HG03097 (cell line): ENCODE measurements around the gene SIN3A.
"Not testable (repeated sequence)": the region's sequence is repeated elsewhere in the genome, so short reads cannot be mapped to it uniquely, and the experiment has no call there.

Experiments used
- ATAC-seq: cut with Tn5 transposase; IDR thresholded peaks from one replicate; pipeline ENCODE4 v1.9.1; 2021; ENCODE audit not compliant: unreplicated experiment, low FRiP score

SIN3A gene

GRCh38 chr15:75450307-75451201 lies 936 bp downstream of the SIN3A start:
- ATAC-seq = peak; percentile 16

DNA sequence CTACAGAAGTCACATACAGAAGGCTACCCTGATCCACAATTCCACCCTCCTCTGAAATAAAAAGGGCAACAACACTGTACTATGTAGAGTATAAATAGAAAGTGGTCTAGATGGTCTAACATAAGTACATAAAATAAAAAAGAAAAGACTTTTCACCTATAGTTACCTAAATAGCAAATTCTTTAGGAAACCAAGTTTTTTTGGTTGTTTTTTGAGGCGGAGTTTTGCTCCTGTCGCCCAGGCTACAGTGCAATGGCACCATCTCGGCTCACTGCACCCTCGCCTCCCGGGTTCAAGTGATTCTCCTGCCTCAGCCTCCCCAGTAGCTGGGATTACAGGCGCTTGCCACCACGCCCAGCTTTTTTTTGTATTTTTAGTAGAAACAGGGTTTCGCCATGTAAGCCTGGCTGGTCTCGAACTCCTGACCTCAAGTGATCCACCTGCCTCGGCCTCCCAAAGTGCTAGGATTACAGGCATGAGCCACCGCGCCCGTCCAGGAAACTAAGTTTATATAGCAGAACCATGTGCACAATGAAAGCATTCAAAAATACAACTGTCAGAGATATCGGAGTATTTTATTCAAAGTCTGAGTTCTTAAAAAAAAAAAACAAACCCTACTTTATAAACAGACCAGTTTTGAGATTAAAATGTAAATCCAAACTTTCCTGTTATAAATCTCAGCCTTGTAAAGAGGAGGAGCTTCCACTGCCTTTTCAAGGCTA lies 1.7 kb downstream of the SIN3A start:
- ATAC-seq = no peak

DNA sequence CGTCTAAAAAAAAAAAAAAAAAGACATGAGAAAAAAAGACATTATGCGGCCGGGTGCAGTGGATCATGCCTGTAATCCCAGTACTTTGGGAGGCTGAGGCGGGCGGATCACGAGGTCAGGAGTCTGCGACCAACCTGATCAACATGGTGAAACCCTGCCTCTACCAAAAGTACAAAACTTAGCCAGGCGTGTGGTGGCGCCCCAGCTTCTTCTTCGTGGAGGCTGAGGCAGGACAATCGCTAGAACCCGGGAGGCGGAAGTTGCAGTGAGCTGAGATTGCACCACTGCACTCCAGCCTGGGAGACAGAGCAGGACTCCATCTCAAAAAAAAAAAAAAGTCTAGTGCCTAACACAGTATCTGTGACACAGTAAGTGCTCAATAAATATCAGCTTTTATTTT lies 3.3 kb downstream of the SIN3A start:
- not testable (repeated sequence) for ATAC-seq

GRCh38 chr15:75446151-75446550 lies 5.3 kb downstream of the SIN3A start:
- ATAC-seq = no peak

- ATAC-seq = not testable (repeated sequence)
Observed at GRCh38 chr15:75445324-75445723, 6.2 kb downstream of the SIN3A start.

DNA sequence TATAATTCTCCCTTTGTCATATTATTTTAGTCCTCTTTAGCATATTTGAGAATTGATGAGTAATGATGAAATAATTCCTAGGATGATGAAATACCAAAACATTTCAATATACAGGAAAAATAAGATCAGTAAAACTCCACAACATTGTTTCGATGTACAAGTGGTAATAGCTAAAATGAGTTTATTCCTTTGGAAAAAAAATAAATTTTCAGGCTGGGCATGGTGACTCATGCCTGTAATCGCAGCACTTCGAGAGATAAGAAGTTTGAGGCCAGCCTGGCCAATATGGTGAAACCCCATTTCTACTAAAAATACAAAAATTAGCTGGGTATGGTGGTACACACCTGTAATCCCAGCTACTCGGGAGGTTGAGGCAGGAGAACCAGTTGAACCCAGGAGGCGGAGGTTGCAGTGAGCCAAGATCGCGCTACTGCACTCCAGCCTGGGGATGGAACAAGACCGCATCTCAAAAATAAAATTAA lies 7.5 kb downstream of the SIN3A start:
- ATAC-seq = not testable (repeated sequence)

DNA sequence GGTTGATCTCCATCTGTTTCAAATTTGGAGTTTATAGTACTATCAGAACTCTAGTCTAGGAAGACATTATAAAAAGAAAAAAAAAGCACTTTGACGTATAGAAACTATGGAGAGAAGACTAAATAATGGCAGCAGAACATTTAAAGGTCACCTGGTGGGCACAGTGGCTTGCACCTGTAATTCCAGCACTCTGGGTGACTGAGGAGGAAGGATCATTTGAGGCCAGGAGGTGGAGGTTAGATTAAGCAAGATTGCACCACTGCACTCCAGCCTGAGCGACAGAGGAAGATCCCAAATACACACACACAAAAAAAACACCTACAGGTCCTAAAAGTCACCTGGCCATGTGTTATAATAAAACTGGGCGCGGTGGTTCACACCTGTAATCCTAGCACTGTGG lies 13.8 kb downstream of the SIN3A start:
- no peak for ATAC-seq

DNA sequence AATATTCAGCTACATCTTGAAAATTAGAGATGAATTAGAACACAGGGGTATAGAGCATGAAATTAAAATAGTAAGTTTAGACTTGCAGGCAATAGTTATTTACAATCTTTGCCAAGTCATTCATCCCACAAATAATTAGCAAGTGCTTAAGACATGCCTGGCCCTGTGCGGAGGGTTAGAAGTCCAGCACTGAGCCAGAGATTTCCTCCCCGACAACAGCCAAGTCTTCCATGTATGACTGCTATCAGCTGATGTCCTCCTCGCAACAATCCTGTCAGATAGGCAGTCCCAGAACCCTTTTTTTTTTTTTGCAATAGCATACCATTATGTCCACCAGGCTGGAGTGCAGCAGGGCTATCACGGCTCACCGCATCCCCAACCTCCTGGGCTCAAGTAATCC lies 14.6 kb downstream of the SIN3A start:
- ATAC-seq = no peak

DNA sequence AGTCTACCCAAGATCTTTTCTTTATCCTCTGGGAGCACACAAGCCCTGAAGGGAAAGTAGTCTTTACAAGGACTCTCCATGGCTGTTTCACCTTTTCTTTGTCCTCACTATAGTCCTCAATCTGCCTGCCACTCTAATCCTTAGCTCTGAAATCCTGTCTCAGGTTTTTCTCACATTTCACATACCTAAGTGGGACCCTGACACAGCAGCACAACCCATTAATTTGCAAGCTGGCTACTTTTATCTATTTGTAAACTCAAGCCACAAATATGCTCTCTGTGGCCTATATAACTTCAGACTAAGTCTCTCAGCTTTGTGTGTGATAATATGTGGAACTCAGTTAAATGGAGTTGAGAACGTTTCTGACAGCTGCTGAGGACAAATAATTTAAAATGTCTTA lies 19.8 kb downstream of the SIN3A start:
- no peak for ATAC-seq

DNA sequence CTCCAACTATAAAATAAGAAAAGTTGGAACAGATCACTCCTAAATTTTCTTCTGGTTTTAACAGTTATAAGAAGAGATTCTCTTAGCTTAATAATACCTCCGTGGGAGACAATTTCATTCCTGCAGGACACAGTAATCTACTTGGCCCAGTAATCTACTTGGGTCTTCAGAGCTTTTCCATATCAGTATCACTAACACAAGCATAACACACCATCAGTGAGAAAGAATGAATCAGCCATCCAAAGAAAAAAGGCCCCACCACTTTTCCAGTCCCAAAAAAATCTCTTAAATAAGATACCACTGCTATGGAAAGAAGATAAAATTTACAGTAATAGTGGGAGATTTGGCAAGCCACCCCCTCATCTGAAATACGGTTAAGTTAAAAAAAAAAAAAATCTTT lies 20.2 kb downstream of the SIN3A start:
- no peak for ATAC-seq

DNA sequence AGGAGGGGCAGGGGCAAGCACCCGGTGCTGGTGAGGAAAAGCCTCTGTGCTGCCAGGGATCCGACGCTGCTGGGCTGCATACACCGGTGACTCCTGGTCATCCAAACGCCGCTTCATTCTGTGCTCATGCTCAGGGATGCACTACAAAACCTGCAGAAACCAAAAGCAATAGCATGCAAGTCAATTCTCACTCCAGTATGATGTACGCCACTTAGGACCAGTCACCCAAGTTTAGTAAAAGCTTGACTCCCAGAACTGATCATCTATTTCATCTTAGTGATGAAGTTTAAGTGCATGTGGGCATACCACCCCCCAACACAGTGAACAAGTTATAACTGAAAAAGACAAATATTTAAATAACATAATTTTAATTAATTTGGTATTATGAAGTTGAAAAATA lies 21.2 kb downstream of the SIN3A start:
- no peak for ATAC-seq

- ATAC-seq = no peak
Observed at GRCh38 chr15:75428152-75428551, 23.3 kb downstream of the SIN3A start.

- ATAC-seq = no peak
Observed at GRCh38 chr15:75425966-75426500, 25.5 kb downstream of the SIN3A start.

DNA sequence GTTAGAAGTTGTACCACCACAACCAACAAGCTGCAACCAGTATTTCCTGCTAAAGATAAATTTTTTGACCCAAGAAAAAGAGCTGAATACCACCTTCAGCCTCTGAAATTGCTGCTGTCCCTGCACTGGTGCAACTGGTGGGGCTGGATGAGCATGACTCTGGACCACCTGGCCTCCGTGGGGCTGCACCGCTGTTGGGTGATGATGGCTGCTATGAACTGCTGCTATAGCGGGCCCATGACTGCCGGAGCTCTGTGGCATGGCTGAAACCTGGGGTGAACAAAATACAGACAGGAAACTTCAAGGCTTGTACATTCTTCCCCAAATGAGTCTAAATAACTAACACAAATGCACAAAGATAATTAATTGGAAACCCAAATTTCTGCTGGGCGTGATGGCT lies 28.9 kb downstream of the SIN3A start:
- ATAC-seq = no peak

GRCh38 chr15:75420698-75421097 lies 30.8 kb downstream of the SIN3A start:
- ATAC-seq = no peak

GRCh38 chr15:75416584-75416983 lies 34.9 kb downstream of the SIN3A start:
- no peak for ATAC-seq

- no peak for ATAC-seq
Observed at GRCh38 chr15:75410196-75410595, 41.3 kb downstream of the SIN3A start.

DNA sequence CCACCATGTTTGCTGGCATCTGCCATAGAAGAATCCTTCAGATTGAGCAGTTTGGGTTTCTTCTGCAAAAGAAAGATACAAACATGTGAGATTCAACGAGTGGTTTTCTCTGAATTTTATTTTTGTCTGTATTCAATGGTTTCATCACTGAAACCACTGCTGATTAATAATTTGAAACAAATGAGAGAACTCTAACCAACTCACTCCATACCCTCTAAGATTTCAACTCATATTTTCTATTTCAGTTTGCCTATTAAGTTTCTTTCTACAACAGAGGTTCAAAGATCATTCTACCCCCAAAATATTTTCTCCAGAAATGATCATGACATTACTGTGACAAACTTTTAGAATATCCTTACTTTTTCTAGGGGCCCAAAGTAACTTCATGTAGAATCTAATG lies 44.4 kb downstream of the SIN3A start:
- ATAC-seq = no peak

DNA sequence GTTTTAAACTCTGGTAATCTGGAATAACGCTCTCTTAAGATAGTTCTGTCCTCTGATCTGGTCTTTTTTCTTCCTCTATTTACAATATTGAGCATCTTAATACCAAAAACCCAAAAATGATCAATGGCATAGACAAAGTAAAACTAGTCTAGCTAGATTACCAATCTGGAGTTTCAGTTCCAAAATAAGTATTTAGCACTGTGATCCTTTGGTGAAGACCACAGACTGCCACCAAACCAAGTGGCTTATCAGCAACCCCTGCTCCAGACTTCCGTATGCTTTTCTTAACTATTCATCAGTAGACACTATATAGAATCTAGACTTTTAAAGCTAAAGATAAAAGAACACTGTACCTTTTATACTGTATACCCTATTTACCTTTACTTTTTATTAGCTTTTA lies 47.6 kb downstream of the SIN3A start:
- no peak for ATAC-seq

DNA sequence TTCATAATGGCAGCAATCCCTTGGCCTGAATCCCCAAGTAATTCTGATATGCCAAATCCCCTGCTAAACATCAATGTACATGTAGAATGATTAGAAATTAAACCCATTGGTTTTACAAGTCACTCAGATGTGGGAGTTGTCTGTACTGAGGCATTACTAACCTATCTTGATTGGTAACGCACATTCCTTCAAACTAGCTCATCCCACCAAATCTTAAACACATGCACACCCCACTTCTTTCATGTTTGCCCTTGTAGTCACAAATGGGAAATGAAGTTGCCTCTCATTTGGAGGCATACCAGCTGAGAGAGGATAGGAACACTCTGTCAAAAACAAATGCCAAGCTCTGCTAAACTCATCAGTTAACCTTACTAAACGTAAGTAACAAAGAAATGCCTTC lies 54.0 kb downstream of the SIN3A start:
- ATAC-seq = no peak

- ATAC-seq = no peak
Observed at GRCh38 chr15:75389791-75390382, 61.6 kb downstream of the SIN3A start.
